Glutamatergic neuron (in vitro differentiated cells): ENCODE data around the gene FGF7. TPM values are rescaled to one million over a fixed set of nuclear protein-coding genes. Genes with fewer than 3 reads are reported as not detected.

ENCODE experiments used
- DNase-seq: peaks from one replicate; pipeline ENCODE4 v3.0.0; 2022
- H3K27ac Mint-ChIP-seq: one replicate; pipeline ENCODE4 v1.8.0; 2020; ENCODE audit warnings: mild to moderate bottlenecking, mixed read lengths, inconsistent platforms; ENCODE audit not compliant: unreplicated experiment
- H3K27me3 Mint-ChIP-seq: one replicate; pipeline ENCODE4 v1.8.0; 2020; ENCODE audit warnings: mild to moderate bottlenecking, moderate library complexity, mixed read lengths, inconsistent platforms; ENCODE audit not compliant: unreplicated experiment
- H3K36me3 Mint-ChIP-seq: one replicate; pipeline ENCODE4 v1.8.0; 2020; ENCODE audit warnings: mild to moderate bottlenecking, mixed read lengths, inconsistent platforms; ENCODE audit not compliant: unreplicated experiment
- H3K4me1 Mint-ChIP-seq: one replicate; pipeline ENCODE4 v1.8.0; 2020; ENCODE audit warnings: mild to moderate bottlenecking, low read depth, mixed read lengths, inconsistent platforms; ENCODE audit not compliant: unreplicated experiment
- H3K4me3 Mint-ChIP-seq: one replicate; pipeline ENCODE4 v1.8.0; 2020; ENCODE audit warnings: mild to moderate bottlenecking, mixed read lengths, inconsistent platforms; ENCODE audit not compliant: unreplicated experiment
- H3K9me3 Mint-ChIP-seq: one replicate; pipeline ENCODE4 v1.8.0; 2020; ENCODE audit warnings: mild to moderate bottlenecking, moderate library complexity, mixed read lengths, inconsistent platforms; ENCODE audit not compliant: unreplicated experiment
- CTCF ChIP-seq: fragments of 200-600 bp; sonication (generic); IDR thresholded peaks from one replicate; pipeline ENCODE4 v1.5.0; 2021; ENCODE audit not compliant: partially characterized antibody, unreplicated experiment
- total RNA-seq: library from RNA; stranded (reverse); fragmentation: NEBNext Ultra II Directional; extraction: Animal tissue kit (Norgen Biotek cat#: 25700); gene quantifications from one replicate; pipeline ENCODE4 v1.2.1, GENCODE V29; 2021; ENCODE audit not compliant: unreplicated experiment

Gene FGF7
- total RNA-seq, 1 donor from 2014 or later = 0.07 TPM

GRCh38 chr15:49490966-49491365 lies 67.9 kb downstream of the FGF7 start:
- no peak for TF ChIP-seq CTCF
- no peak for DNase-seq
- H3K27ac Mint-ChIP-seq = no peak overlapping the region
- H3K36me3 Mint-ChIP-seq = no peaks in the 10 kb centered on the region
- peaks cover 1% of the 10 kb centered on the region for H3K9me3 Mint-ChIP-seq
- no peak overlapping the region for H3K4me3 Mint-ChIP-seq
- no peaks in the 10 kb centered on the region for H3K4me1 Mint-ChIP-seq
- H3K27me3 Mint-ChIP-seq = peaks cover 2% of the 10 kb centered on the region

- Mint-ChIP-seq H3K9me3 (peaks cover 1% of the 10 kb centered on the region), H3K36me3 (no peaks in the 10 kb centered on the region), H3K27ac (no peak overlapping the region), H3K4me3 (no peak overlapping the region), H3K4me1 (no peaks in the 10 kb centered on the region), H3K27me3 (peaks cover 2% of the 10 kb centered on the region)
- no peak for TF ChIP-seq CTCF
- no peak for DNase-seq
Measured at GRCh38 chr15:49492151-49492550, 69.1 kb downstream of the FGF7 start.

- Mint-ChIP-seq H3K27me3 (peaks cover 2% of the 10 kb centered on the region), H3K4me3 (no peak overlapping the region), H3K36me3 (no peaks in the 10 kb centered on the region), H3K4me1 (no peaks in the 10 kb centered on the region), H3K27ac (no peak overlapping the region), H3K9me3 (peaks cover 1% of the 10 kb centered on the region)
- TF ChIP-seq CTCF = no peak
- DNase-seq = no peak
Measured at GRCh38 chr15:49492830-49493229, 69.8 kb downstream of the FGF7 start.

- H3K9me3 Mint-ChIP-seq = peaks cover 1% of the 10 kb centered on the region
- no peak overlapping the region for H3K27ac Mint-ChIP-seq
- no peak for TF ChIP-seq CTCF
- no peaks in the 10 kb centered on the region for H3K36me3 Mint-ChIP-seq
- no peaks in the 10 kb centered on the region for H3K27me3 Mint-ChIP-seq
- H3K4me3 Mint-ChIP-seq = no peak overlapping the region
- no peaks in the 10 kb centered on the region for H3K4me1 Mint-ChIP-seq
- no peak for DNase-seq
Measured at GRCh38 chr15:49494842-49495241, 71.8 kb downstream of the FGF7 start.

GRCh38 chr15:49495993-49496753 lies 73.1 kb downstream of the FGF7 start:
- DNase-seq = no peak
- Mint-ChIP-seq H3K4me3 (no peak overlapping the region), H3K27me3 (no peaks in the 10 kb centered on the region), H3K4me1 (no peaks in the 10 kb centered on the region), H3K9me3 (peaks cover 1% of the 10 kb centered on the region), H3K36me3 (peaks cover 5% of the 10 kb centered on the region), H3K27ac (no peak overlapping the region)
- no peak for TF ChIP-seq CTCF
